ENCODE measurements around the gene GRAP. TPM values are rescaled to one million over a fixed set of nuclear protein-coding genes. Genes with fewer than 3 reads are reported as not detected.

The GRAP gene
- total and polyA plus RNA-seq, 2 donors (not counting 3 experiments of a cell fraction or from before 2014, with no cell fraction given): 32.1 to 43.6 TPM

GRCh38 chr17:19000531-19001325 is 46.0 kb downstream of the GRAP start:
- H2AFZ ChIP-seq (ENCODE audit: low read depth, low read length): no peak overlapping the region
- no peaks in the 10 kb centered on the region for H4K20me1 ChIP-seq (replicated peaks; ENCODE audit: control insufficient read depth, extremely low read depth, insufficient read depth, low read length)
- intact Hi-C loops (cut with micrococcal nuclease) (no loop called here), dilution Hi-C loops (cut with MboI; ENCODE audit: extremely low pct_ligation_motif_present, low sequenced_read_pairs) (no loop called here)
- no peaks in the 10 kb centered on the region for H3K9me3 ChIP-seq (replicated peaks; ENCODE audit: control insufficient read depth, insufficient read depth, low read length)
- H3K4me2 ChIP-seq (ENCODE audit: insufficient read depth, low read length): no peak overlapping the region
- no peak for TF ChIP-seq FOS (IDR thresholded peaks at IDR 0.05; ENCODE audit: borderline replicate concordance, insufficient read depth, low read length)
- TF ChIP-seq POLR2AphosphoS5 (IDR thresholded peaks at IDR 0.05; ENCODE audit: insufficient read depth, low read depth, low read length): no peak
- no peak for TF ChIP-seq POLR2A (IDR thresholded peaks at IDR 0.05; ENCODE audit: low read depth, low read length)
- TF ChIP-seq MYC (IDR thresholded peaks at IDR 0.05; ENCODE audit: low read depth, low read length): no peak
- no peak for TF ChIP-seq GATA2 (IDR thresholded peaks at IDR 0.05; ENCODE audit: insufficient read depth, insufficient read length, low read depth, low read length)
- DNase-seq (ENCODE audit: low read depth, low spot score): no peak
- CTCF ChIA-PET: interaction anchor here (1.2 to 4.6 kb wide), 3 partner anchors 12 to 40 kb away, joined by 3 to 35 read pairs (median 4); no protein-coding TSS in a partner anchor
- H3K9ac ChIP-seq (replicated peaks; ENCODE audit: extremely low read depth, insufficient read depth, low read length): no peak overlapping the region
- no peak for FAIRE-seq
- peaks cover 0 to 2% of the 10 kb centered on the region in 2 experiments for H3K36me3 ChIP-seq (ENCODE audit: control insufficient read depth in 2 of 2, extremely low read depth in 1 of 2, insufficient read depth in 2 of 2, low read length in 2 of 2)
- peaks cover 24% of the 10 kb centered on the region for H3K4me1 ChIP-seq (ENCODE audit: control insufficient read depth, extremely low read depth, insufficient read depth, low read length)
- POLR2A ChIA-PET: no interaction called here
- H3K79me2 ChIP-seq (ENCODE audit: control insufficient read depth, insufficient read depth, low read length): peaks cover 45% of the 10 kb centered on the region
- H3K27ac ChIP-seq (ENCODE audit: insufficient read depth, low read depth, low read length): no peak overlapping the region
- H3K27me3 ChIP-seq (ENCODE audit: control insufficient read depth in 2 of 2, insufficient read depth in 2 of 2, low read length in 2 of 2): no peaks in the 10 kb centered on the region
- no peaks in the 10 kb centered on the region for H3K9me1 ChIP-seq (replicated peaks; ENCODE audit: control insufficient read depth, extremely low read depth, insufficient read depth, low read length)
- H3K4me3 ChIP-seq (replicated peaks in 1 of 3; ENCODE audit: insufficient read depth in 1 of 3, low read depth in 1 of 3, low read length in 3 of 3): no peak overlapping the region
- no TSS peak for BruUV-seq (replicated peaks)

GRCh38 chr17:18999911-19000310 is 46.8 kb downstream of the GRAP start:
- H3K4me1 ChIP-seq (ENCODE audit: control insufficient read depth, extremely low read depth, insufficient read depth, low read length): peaks cover 23% of the 10 kb centered on the region
- no peak for TF ChIP-seq MYC (IDR thresholded peaks at IDR 0.05; ENCODE audit: low read depth, low read length)
- TF ChIP-seq MAX (IDR thresholded peaks at IDR 0.05; ENCODE audit: insufficient read depth, insufficient read length): no peak
- TF ChIP-seq EZH2 (IDR thresholded peaks at IDR 0.05; ENCODE audit: borderline replicate concordance, low read depth, low read length, severe bottlenecking): no peak
- no peak for TF ChIP-seq CTCF (IDR thresholded peaks at IDR 0.05; ENCODE audit: extremely low read depth in 1 of 2, insufficient read depth in 1 of 2, low read depth in 1 of 2, low read length in 2 of 2)
- no peak for TF ChIP-seq GATA2 (IDR thresholded peaks at IDR 0.05; ENCODE audit: insufficient read depth, insufficient read length, low read depth, low read length)
- no peak for TF ChIP-seq POLR2AphosphoS5 (IDR thresholded peaks at IDR 0.05; ENCODE audit: insufficient read depth, low read depth, low read length)
- TF ChIP-seq POLR2A (IDR thresholded peaks at IDR 0.05; ENCODE audit: low read depth, low read length): no peak
- no peak for TF ChIP-seq FOS (IDR thresholded peaks at IDR 0.05; ENCODE audit: borderline replicate concordance, insufficient read depth, low read length)
- no peak for TF ChIP-seq JUN (IDR thresholded peaks at IDR 0.05; ENCODE audit: borderline replicate concordance, insufficient read depth, insufficient read length, low read depth)
- H4K20me1 ChIP-seq (replicated peaks; ENCODE audit: control insufficient read depth, extremely low read depth, insufficient read depth, low read length): no peaks in the 10 kb centered on the region
- H3K9me3 ChIP-seq (replicated peaks; ENCODE audit: control insufficient read depth, insufficient read depth, low read length): no peaks in the 10 kb centered on the region
- H3K9me1 ChIP-seq (replicated peaks; ENCODE audit: control insufficient read depth, extremely low read depth, insufficient read depth, low read length): no peaks in the 10 kb centered on the region
- BruUV-seq (replicated peaks): no TSS peak
- no peaks in the 10 kb centered on the region for H3K27me3 ChIP-seq (ENCODE audit: control insufficient read depth in 2 of 2, insufficient read depth in 2 of 2, low read length in 2 of 2)
- H3K9ac ChIP-seq (replicated peaks; ENCODE audit: extremely low read depth, insufficient read depth, low read length): no peak overlapping the region
- H3K4me3 ChIP-seq (replicated peaks in 1 of 3; ENCODE audit: insufficient read depth in 1 of 3, low read depth in 1 of 3, low read length in 3 of 3): no peak overlapping the region
- CTCF ChIA-PET: interaction anchor here (1.6 kb wide), 1 partner anchor 13 kb away, joined by 4 read pairs; no protein-coding TSS in a partner anchor
- no peak overlapping the region for H3K27ac ChIP-seq (ENCODE audit: insufficient read depth, low read depth, low read length)
- DNase-seq (ENCODE audit: low read depth, low spot score) (no peak), FAIRE-seq (no peak)
- no peak overlapping the region for H3K4me2 ChIP-seq (ENCODE audit: insufficient read depth, low read length)
- peaks cover 0 to 2% of the 10 kb centered on the region in 2 experiments for H3K36me3 ChIP-seq (ENCODE audit: control insufficient read depth in 2 of 2, extremely low read depth in 1 of 2, insufficient read depth in 2 of 2, low read length in 2 of 2)
- POLR2A ChIA-PET: no interaction called here
- intact Hi-C loops (cut with micrococcal nuclease) (no loop called here), dilution Hi-C loops (cut with MboI; ENCODE audit: extremely low pct_ligation_motif_present, low sequenced_read_pairs) (no loop called here)
- peaks cover 49% of the 10 kb centered on the region for H3K79me2 ChIP-seq (ENCODE audit: control insufficient read depth, insufficient read depth, low read length)
- no peak overlapping the region for H2AFZ ChIP-seq (ENCODE audit: low read depth, low read length)
